SK-N-SH (cell line): Measurements from ENCODE around the gene PAXIP1.

Experiments used
- CTCF ChIP-seq: fragments of 200-600 bp; sonication (generic); IDR thresholded peaks from 2 replicates; pipeline ENCODE4 v1.6.1; 2017; ENCODE audit warnings: antibody characterized with exemption, mild to moderate bottlenecking, moderate library complexity
- ELF1 ChIP-seq: IDR thresholded peaks from 2 replicates; pipeline ENCODE4 v1.4.0; 2012
- EP300 ChIP-seq, 2 experiments: IDR thresholded peaks; 2 replicates each; pipeline versions ENCODE4 v1.4.0 to v1.6.1; 2012; ENCODE audit warnings: borderline replicate concordance in 1 of 2, low read depth in 1 of 2, low read length in 1 of 2
- FOXJ3 ChIP-seq: sonication (generic); formaldehyde crosslinking; IDR thresholded peaks from 2 replicates; pipeline ENCODE4 v1.5.1; 2020; ENCODE audit warnings: mild to moderate bottlenecking, missing genetic modification reagents
- MAX ChIP-seq: IDR thresholded peaks from 2 replicates; pipeline ENCODE4 v1.4.0; 2012; ENCODE audit warnings: low read depth
- NFIC ChIP-seq: IDR thresholded peaks from 2 replicates; pipeline ENCODE4 v1.4.0; 2012; ENCODE audit warnings: borderline replicate concordance
- NRF1 ChIP-seq: IDR thresholded peaks from 2 replicates; pipeline ENCODE4 v1.6.1; 2012; ENCODE audit warnings: low read depth, mild to moderate bottlenecking, low read length
- RAD21 ChIP-seq: IDR thresholded peaks from 2 replicates; pipeline ENCODE4 v1.6.1; 2012; ENCODE audit warnings: mild to moderate bottlenecking, low read length
- RFX5 ChIP-seq: IDR thresholded peaks from 2 replicates; pipeline ENCODE4 v1.6.1; 2012; ENCODE audit warnings: mild to moderate bottlenecking, improper control_type of control experiment, low read length
- YY1 ChIP-seq: IDR thresholded peaks from 2 replicates; pipeline ENCODE4 v1.4.0; 2012; ENCODE audit warnings: low read depth, mild to moderate bottlenecking

GRCh38 chr7:154965014-154965413 is 37.9 kb downstream of the PAXIP1 start:
- TF ChIP-seq NFIC (no peak), CTCF (no peak), ELF1 (no peak), EP300 (IDR thresholded peaks at IDR 0.05; ENCODE audit: borderline replicate concordance in 1 of 2, low read depth in 1 of 2, low read length in 1 of 2) (no peak), NRF1 (no peak), RFX5 (no peak), YY1 (no peak), MAX (no peak), RAD21 (no peak), FOXJ3 (CRISPR knock-in tag) (no peak)
